ENCODE data around the gene RNF212.

GRCh38 chr4:1136048-1136447, 22.7 kb upstream of the RNF212 start:
- TF ChIP-seq CTCF (IDR thresholded peaks at IDR 0.05) (no peak), POLR2A (IDR thresholded peaks at IDR 0.05) (no peak)
